Panc1 (cell line): ENCODE data around the gene DLGAP1.

Experiments
- TF ChIP-seq, protein P1 (sequence below): fragments of 450-650 bp; IDR thresholded peaks from 2 replicates; pipeline ENCODE4 v1.5.1; 2017; ENCODE audit warnings: mild to moderate bottlenecking
- TF ChIP-seq, protein P2 (sequence below), 2 experiments: IDR thresholded peaks; 2 replicates each; pipeline ENCODE4 v1.6.1; 2011 to 2012; ENCODE audit warnings: low read depth in 2 of 2, control low read depth in 1 of 2, low read length in 1 of 2, mild to moderate bottlenecking in 1 of 2, moderate library complexity in 1 of 2; ENCODE audit not compliant: insufficient read depth in 1 of 2

DNA sequence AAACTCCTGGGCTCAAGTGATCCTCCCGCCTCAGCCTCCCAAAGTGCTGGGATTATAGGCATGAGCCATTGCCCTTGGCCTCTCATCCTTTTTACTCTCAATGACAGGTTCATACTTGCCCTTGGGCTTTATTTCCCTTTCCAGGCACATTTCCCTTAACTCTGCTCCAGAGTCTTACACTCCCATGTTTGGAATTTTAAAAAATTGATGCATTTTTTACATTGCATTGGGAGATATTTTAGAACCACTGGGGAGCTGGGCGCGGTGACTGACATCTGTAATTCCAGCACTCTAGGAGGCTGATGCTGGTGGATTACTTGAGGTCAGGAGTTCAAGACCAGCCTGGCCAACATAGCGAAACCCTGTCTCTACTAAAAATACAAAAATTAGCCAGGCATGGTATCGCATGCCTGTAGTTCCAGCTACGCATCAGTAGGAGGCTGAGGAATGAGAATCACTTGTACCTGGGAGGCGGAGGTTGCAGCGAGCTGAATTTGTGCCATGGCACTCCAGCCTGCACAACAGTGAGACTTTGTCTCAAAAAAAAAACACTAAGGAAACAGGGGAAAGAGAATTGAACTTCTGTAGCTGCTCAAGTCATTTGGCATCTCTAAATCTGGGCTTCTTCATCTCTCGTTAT lies 986.9 kb downstream of the DLGAP1 start:
- TF ChIP-seq, protein P1, sequence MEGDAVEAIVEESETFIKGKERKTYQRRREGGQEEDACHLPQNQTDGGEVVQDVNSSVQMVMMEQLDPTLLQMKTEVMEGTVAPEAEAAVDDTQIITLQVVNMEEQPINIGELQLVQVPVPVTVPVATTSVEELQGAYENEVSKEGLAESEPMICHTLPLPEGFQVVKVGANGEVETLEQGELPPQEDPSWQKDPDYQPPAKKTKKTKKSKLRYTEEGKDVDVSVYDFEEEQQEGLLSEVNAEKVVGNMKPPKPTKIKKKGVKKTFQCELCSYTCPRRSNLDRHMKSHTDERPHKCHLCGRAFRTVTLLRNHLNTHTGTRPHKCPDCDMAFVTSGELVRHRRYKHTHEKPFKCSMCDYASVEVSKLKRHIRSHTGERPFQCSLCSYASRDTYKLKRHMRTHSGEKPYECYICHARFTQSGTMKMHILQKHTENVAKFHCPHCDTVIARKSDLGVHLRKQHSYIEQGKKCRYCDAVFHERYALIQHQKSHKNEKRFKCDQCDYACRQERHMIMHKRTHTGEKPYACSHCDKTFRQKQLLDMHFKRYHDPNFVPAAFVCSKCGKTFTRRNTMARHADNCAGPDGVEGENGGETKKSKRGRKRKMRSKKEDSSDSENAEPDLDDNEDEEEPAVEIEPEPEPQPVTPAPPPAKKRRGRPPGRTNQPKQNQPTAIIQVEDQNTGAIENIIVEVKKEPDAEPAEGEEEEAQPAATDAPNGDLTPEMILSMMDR: no peak
- TF ChIP-seq, protein P2, sequence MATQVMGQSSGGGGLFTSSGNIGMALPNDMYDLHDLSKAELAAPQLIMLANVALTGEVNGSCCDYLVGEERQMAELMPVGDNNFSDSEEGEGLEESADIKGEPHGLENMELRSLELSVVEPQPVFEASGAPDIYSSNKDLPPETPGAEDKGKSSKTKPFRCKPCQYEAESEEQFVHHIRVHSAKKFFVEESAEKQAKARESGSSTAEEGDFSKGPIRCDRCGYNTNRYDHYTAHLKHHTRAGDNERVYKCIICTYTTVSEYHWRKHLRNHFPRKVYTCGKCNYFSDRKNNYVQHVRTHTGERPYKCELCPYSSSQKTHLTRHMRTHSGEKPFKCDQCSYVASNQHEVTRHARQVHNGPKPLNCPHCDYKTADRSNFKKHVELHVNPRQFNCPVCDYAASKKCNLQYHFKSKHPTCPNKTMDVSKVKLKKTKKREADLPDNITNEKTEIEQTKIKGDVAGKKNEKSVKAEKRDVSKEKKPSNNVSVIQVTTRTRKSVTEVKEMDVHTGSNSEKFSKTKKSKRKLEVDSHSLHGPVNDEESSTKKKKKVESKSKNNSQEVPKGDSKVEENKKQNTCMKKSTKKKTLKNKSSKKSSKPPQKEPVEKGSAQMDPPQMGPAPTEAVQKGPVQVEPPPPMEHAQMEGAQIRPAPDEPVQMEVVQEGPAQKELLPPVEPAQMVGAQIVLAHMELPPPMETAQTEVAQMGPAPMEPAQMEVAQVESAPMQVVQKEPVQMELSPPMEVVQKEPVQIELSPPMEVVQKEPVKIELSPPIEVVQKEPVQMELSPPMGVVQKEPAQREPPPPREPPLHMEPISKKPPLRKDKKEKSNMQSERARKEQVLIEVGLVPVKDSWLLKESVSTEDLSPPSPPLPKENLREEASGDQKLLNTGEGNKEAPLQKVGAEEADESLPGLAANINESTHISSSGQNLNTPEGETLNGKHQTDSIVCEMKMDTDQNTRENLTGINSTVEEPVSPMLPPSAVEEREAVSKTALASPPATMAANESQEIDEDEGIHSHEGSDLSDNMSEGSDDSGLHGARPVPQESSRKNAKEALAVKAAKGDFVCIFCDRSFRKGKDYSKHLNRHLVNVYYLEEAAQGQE (IDR thresholded peaks at IDR 0.05; ENCODE audit: insufficient read depth in 1 of 2, low read depth in 2 of 2, low read length in 1 of 2): no peak
